Measurements from ENCODE around the gene COMMD4.
"Not testable (repeated sequence)": the region's sequence is repeated elsewhere in the genome, so short reads cannot be mapped to it uniquely, and the experiment has no call there.

COMMD4 gene

GRCh38 chr15:75346796-75347221 lies 10.9 kb downstream of the COMMD4 start, which contains the start of gene NEIL1:
Gene NEIL1, plus strand, starts transcription at chr15:75347039. Its CDS starts 1,867 bp downstream, at chr15:75348906.
- TF ChIP-seq SP1 (IDR thresholded peaks at IDR 0.05): no peak
- no peak for TF ChIP-seq TARDBP (IDR thresholded peaks at IDR 0.05)
- no peak for TF ChIP-seq BHLHE40 (IDR thresholded peaks at IDR 0.05; ENCODE audit: borderline replicate concordance)
- no peak for TF ChIP-seq HDGF (IDR thresholded peaks at IDR 0.05; ENCODE audit: borderline replicate concordance)
- no peak for TF ChIP-seq NFRKB (IDR thresholded peaks at IDR 0.05)
- TF ChIP-seq FOXM1 (IDR thresholded peaks at IDR 0.05; ENCODE audit: borderline replicate concordance): no peak
- TF ChIP-seq ZNF384 (IDR thresholded peaks at IDR 0.05): no peak
- no peak for TF ChIP-seq ELF4 (IDR thresholded peaks at IDR 0.05)
- CTCF ChIA-PET: no interaction called here
- no peak for DNase-seq (ENCODE audit: extremely low spot score)
- POLR2A ChIA-PET: interaction anchor here (0.9 to 4.8 kb wide), 5 partner anchors 10 to 107 kb away, joined by 3 to 36 read pairs (median 8); partner anchors contain the start of genes COMMD4, MAN2C1 and SIN3A

GRCh38 chr15:75347222-75348033 lies 11.6 kb downstream of the COMMD4 start:
- POLR2A ChIA-PET: interaction anchor here (0.9 to 4.8 kb wide), 8 partner anchors 10 to 387 kb away, joined by 3 to 36 read pairs (median 6); partner anchors contain the start of genes COMMD4, MAN2C1 and SIN3A
- CTCF ChIA-PET: interaction anchor here (1.8 kb wide), 1 partner anchor 21 kb away, joined by 9 read pairs; the partner anchor contains the start of gene MAN2C1
- peak; percentile 74 for DNase-seq (ENCODE audit: extremely low spot score)
- no peak for TF ChIP-seq ARNT (IDR thresholded peaks at IDR 0.05)
- TF ChIP-seq SP1 (IDR thresholded peaks at IDR 0.05): no peak
- 0 out of 2 replicates have a peak, but pooled peaks have one; percentile 40 for TF ChIP-seq L3MBTL2 (conservative IDR thresholded peaks at IDR 0.05)
- peak; percentile 55; the same call in 1 of the 2 replicates for TF ChIP-seq FOXM1 (IDR thresholded peaks at IDR 0.05; ENCODE audit: borderline replicate concordance)

- ChIA-PET CTCF (interaction anchor here (1.8 kb wide), 1 partner anchor 20 kb away, joined by 9 read pairs; the partner anchor contains the start of gene MAN2C1), POLR2A (interaction anchor here (0.7 to 4.8 kb wide), 7 partner anchors 13 to 388 kb away, joined by 3 to 36 read pairs (median 8); partner anchors contain the start of genes COMMD4, IMP3, MAN2C1 and SIN3A)
- DNase-seq (ENCODE audit: extremely low spot score): peak; percentile 37
- TF ChIP-seq ELF4 (IDR thresholded peaks at IDR 0.05) (no peak), FOXM1 (IDR thresholded peaks at IDR 0.05; ENCODE audit: borderline replicate concordance) (peak; percentile 43; the same call in 1 of the 2 replicates), L3MBTL2 (conservative IDR thresholded peaks at IDR 0.05) (peak; percentile 38; the same call in 1 of the 2 replicates), NFRKB (IDR thresholded peaks at IDR 0.05) (no peak)
These were observed 12.2 kb downstream of the COMMD4 start for GRCh38 chr15:75348034-75348561.

- ChIA-PET CTCF (interaction anchor here (1.8 kb wide), 1 partner anchor 20 kb away, joined by 9 read pairs; the partner anchor contains the start of gene MAN2C1), POLR2A (interaction anchor here (0.6 to 4.8 kb wide), 8 partner anchors 12 to 409 kb away, joined by 3 to 36 read pairs (median 6); partner anchors contain the start of genes COMMD4, IMP3, MAN2C1 and SIN3A)
- TF ChIP-seq FOXM1 (IDR thresholded peaks at IDR 0.05; ENCODE audit: borderline replicate concordance) (no peak), ZNF384 (IDR thresholded peaks at IDR 0.05) (no peak), FOXA1 (IDR thresholded peaks at IDR 0.05) (no peak), FOXK2 (IDR thresholded peaks at IDR 0.05) (no peak), ELF4 (IDR thresholded peaks at IDR 0.05) (no peak), PKNOX1 (IDR thresholded peaks at IDR 0.05) (no peak), L3MBTL2 (conservative IDR thresholded peaks at IDR 0.05) (no peak), BHLHE40 (IDR thresholded peaks at IDR 0.05; ENCODE audit: borderline replicate concordance) (no peak), LEF1 (IDR thresholded peaks at IDR 0.05; ENCODE audit: borderline replicate concordance) (no peak), HDGF (IDR thresholded peaks at IDR 0.05; ENCODE audit: borderline replicate concordance) (no peak), SP1 (IDR thresholded peaks at IDR 0.05) (no peak), SUZ12 (IDR thresholded peaks at IDR 0.05) (no peak), ARNT (IDR thresholded peaks at IDR 0.05) (no peak), TARDBP (IDR thresholded peaks at IDR 0.05) (no peak), NFRKB (IDR thresholded peaks at IDR 0.05) (no peak), CTBP1 (IDR thresholded peaks at IDR 0.05; ENCODE audit: borderline replicate concordance) (no peak)
- DNase-seq (ENCODE audit: extremely low spot score): no peak
These were observed 12.9 kb downstream of the COMMD4 start for GRCh38 chr15:75348562-75349350.

GRCh38 chr15:75349351-75349669 lies 13.4 kb downstream of the COMMD4 start:
- POLR2A ChIA-PET: interaction anchor here (1.0 to 4.8 kb wide), 5 partner anchors 11 to 104 kb away, joined by 3 to 36 read pairs (median 9); partner anchors contain the start of genes COMMD4, MAN2C1 and SIN3A
- not testable (repeated sequence) for DNase-seq (ENCODE audit: extremely low spot score)
- CTCF ChIA-PET: interaction anchor here (1.8 kb wide), 1 partner anchor 19 kb away, joined by 9 read pairs; the partner anchor contains the start of gene MAN2C1

- DNase-seq (ENCODE audit: extremely low spot score): no peak
- ChIA-PET CTCF (no interaction called here), POLR2A (interaction anchor here (1.0 to 4.8 kb wide), 4 partner anchors 10 to 101 kb away, joined by 3 to 36 read pairs (median 11); partner anchors contain the start of genes COMMD4, MAN2C1 and SIN3A)
- TF ChIP-seq FOXA1 (IDR thresholded peaks at IDR 0.05): no peak
- no peak for TF ChIP-seq NFRKB (IDR thresholded peaks at IDR 0.05)
- no peak for TF ChIP-seq SP1 (IDR thresholded peaks at IDR 0.05)
- TF ChIP-seq LEF1 (IDR thresholded peaks at IDR 0.05; ENCODE audit: borderline replicate concordance): no peak
- TF ChIP-seq SUZ12 (IDR thresholded peaks at IDR 0.05): no peak
- TF ChIP-seq PKNOX1 (IDR thresholded peaks at IDR 0.05): no peak
- TF ChIP-seq CTBP1 (IDR thresholded peaks at IDR 0.05; ENCODE audit: borderline replicate concordance): no peak
- no peak for TF ChIP-seq TARDBP (IDR thresholded peaks at IDR 0.05)
- no peak for TF ChIP-seq ZNF384 (IDR thresholded peaks at IDR 0.05)
- no peak for TF ChIP-seq ELF4 (IDR thresholded peaks at IDR 0.05)
- TF ChIP-seq FOXK2 (IDR thresholded peaks at IDR 0.05): no peak
These were observed 14.2 kb downstream of the COMMD4 start for GRCh38 chr15:75349851-75350588.
